ENCODE data around the gene KIF17. TPM values are rescaled to one million over a fixed set of nuclear protein-coding genes. Genes with fewer than 3 reads are reported as not detected.

Gene KIF17
- total RNA-seq, 1 experiment from 2014 or later, result 5.1 TPM

- no peak overlapping the region for H3K14ac ChIP-seq (ENCODE audit: insufficient read depth, low read length)
- peaks cover 5% of the 10 kb centered on the region for H4K20me1 ChIP-seq (ENCODE audit: control insufficient read depth, insufficient read depth, insufficient read length)
- H2AK5ac ChIP-seq (ENCODE audit: insufficient read length, low read length), result no peak overlapping the region
- H3K79me2 ChIP-seq (ENCODE audit: insufficient read depth, low read length), result no peaks in the 10 kb centered on the region
- no peak overlapping the region for H2BK5ac ChIP-seq (ENCODE audit: insufficient read length, low read length)
- no peak overlapping the region for H2AFZ ChIP-seq (ENCODE audit: low read length)
- no peak overlapping the region for H4K5ac ChIP-seq (ENCODE audit: insufficient read length, low read depth, low read length)
- H3K79me1 ChIP-seq (ENCODE audit: insufficient read depth, low read depth, low read length, poor library complexity, severe bottlenecking), result no peaks in the 10 kb centered on the region
- no peak overlapping the region for H3K4me2 ChIP-seq (ENCODE audit: insufficient read depth, insufficient read length, low read length)
- H2BK120ac ChIP-seq (ENCODE audit: low read depth, low read length, poor library complexity, severe bottlenecking), result no peak overlapping the region
- Mint-ChIP-seq H3K4me3 (no peak overlapping the region), H3K27me3 (ENCODE audit: low read depth) (peaks cover 25% of the 10 kb centered on the region), H3K4me1 (peaks cover 4 to 11% of the 10 kb centered on the region in 2 experiments), H3K9me3 (no peaks in the 10 kb centered on the region), H3K36me3 (ENCODE audit: insufficient read depth in 1 of 3, low read depth in 3 of 3) (peaks cover under 1 to 18% (median 2%) of the 10 kb centered on the region in 3 experiments; a peak in 4 of 7 replicates), H3K27ac (no peak overlapping the region)
- H3K4ac ChIP-seq (ENCODE audit: low read depth, low read length), result no peak overlapping the region
- WGBS (ENCODE audit: extremely low coverage, insufficient read length, low lambda C conversion rate), result no CpG with 5 or more reads among the region's 6 CpGs
- H2BK12ac ChIP-seq (ENCODE audit: insufficient read length, low read depth, low read length), result no peak overlapping the region
- no peak for TF ChIP-seq CTCF (conservative IDR thresholded peaks at IDR 0.05)
- no peak overlapping the region for H4K8ac ChIP-seq (replicated peaks; ENCODE audit: insufficient read length, low read depth, low read length)
- no peak overlapping the region for H3K9ac ChIP-seq (ENCODE audit: extremely low read depth, insufficient read length, low read length)
- no peak overlapping the region for H3K23ac ChIP-seq (ENCODE audit: insufficient read length, low read depth, low read length)
- H3K56ac ChIP-seq (ENCODE audit: insufficient read length, low read depth, low read length), result no peak overlapping the region
- no peak overlapping the region for H2BK15ac ChIP-seq (ENCODE audit: low read depth, low read length)
- H3K27me3 ChIP-seq (ENCODE audit: insufficient read depth, low read length), result no peaks in the 10 kb centered on the region; the same call in 1 of the 2 replicates
- H3K23me2 ChIP-seq (ENCODE audit: insufficient read length, low read depth, low read length, poor library complexity, severe bottlenecking), result peaks cover 7% of the 10 kb centered on the region
- H3T11ph ChIP-seq (ENCODE audit: low read length), result no peak overlapping the region
- no peak overlapping the region for H4K91ac ChIP-seq (ENCODE audit: insufficient read length, low read depth, low read length)
- H3K9me3 ChIP-seq (ENCODE audit: control insufficient read depth, low read depth, low read length), result no peaks in the 10 kb centered on the region
- DNase-seq, result no peak
- H3K27ac ChIP-seq (ENCODE audit: insufficient read length, low read depth, low read length), result no peak overlapping the region
- H2BK20ac ChIP-seq (ENCODE audit: low read depth, low read length, poor library complexity, severe bottlenecking), result no peak overlapping the region
- no peaks in the 10 kb centered on the region for H3K4me1 ChIP-seq (ENCODE audit: insufficient read depth, low read length)
- H3K18ac ChIP-seq (ENCODE audit: insufficient read length, low read depth, low read length), result no peak overlapping the region
Measured at GRCh38 chr1:20713440-20713839, 4.4 kb downstream of the KIF17 start.

Measured in H9 (cell line).